ENCODE results near the gene TSPAN5.
A peak's percentile ranks its signal among the peaks of the same experiment; 100 is the strongest.

The TSPAN5 gene

DNA sequence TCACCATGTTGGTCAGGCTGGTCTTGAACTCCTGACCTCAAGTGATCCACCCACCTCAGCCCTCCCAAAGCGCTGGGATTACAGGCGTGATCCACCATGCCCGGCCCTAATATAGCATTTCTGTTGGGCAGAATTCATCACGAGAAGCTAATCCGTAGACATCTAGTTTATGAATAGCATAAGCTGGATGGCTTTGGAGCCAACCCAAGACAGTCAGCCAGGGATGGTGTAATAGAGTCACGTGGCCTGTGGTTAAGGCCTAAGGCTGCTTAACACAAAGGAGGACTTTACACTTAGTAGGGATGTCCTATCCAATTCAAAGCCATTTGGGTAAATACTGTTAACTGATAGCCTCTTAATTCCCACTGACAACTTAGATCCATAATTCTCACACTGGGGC lies 223.6 kb downstream of the TSPAN5 start:
- no peak for DNase-seq

DNA sequence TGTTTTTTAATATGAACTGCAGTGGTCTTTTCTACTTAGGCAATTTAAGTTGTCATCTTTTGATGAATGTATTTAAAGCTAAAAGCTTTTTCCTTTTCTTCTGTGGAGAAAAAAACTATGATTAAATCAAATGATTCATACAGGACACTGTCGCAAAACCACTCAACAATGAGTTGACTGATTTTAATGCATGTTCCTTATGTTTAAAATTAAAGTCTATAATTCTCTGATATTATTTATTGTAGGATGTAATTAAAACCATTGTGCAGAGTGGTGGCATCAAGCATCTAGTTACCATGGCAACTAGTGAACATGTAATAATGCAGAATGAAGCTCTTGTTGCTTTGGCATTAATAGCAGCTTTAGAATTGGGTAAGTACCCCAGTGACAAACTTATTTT lies 224.7 kb downstream of the TSPAN5 start:
- no peak for DNase-seq

DNA sequence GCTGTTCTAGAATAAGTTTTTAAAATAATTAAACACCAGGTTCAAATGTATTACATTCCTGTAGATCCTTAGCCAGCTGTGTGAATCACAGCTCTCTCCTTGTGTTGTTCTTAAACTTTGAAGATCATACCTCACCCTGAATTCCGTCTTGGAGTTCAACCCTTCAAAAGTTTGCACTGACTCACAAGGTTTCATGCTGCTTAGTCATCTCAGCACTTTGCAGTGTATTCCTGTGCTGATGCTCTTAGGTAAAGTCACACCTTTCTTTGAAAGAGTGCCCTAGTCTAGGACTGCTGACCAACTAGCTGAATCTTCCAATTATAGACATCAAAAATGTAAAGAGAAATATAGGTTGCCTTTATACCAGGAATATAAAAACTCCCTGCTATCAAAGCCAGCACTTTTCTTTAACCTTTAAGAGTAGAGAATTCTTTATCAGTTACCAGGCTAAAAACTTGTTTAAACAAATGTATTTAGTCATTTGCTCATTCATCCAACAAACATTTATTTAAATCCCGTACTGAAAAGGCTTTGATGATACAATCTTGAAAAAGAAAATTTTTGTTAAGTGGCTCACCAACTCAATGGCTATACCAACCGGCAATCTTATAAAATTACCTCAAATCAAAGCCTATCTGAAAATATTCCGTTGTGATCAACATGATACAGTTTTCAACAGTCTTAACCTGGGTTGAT lies 227.6 kb downstream of the TSPAN5 start:
- DNase-seq = peak; percentile 38

DNA sequence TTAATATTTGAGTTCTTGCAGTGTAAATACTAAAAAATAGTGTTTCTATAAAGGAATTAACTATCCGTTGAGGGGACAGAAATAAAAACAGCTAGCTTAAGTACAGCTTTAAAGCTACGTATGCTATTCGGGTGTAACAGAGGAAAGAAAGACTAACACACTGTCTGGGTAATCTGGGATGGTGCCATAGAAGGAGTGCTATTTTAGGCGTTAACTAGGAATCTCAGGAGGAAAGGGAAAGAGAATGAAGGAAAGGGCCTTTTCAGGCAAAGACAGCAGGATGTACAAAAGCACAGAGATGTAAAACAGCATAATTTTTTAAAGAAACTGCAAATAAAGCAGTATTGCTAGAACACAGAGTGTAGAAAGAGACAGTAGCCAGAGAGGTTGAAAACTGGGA lies 235.4 kb downstream of the TSPAN5 start:
- DNase-seq = no peak

GRCh38 chr4:98421111-98421510 lies 237.3 kb downstream of the TSPAN5 start:
- no peak for DNase-seq
